OCI-LY7 (cell line): ENCODE data around the gene ARVCF.

Source experiments
- EZH2phosphoT487 ChIP-seq: fragments of 200-600 bp; sonication (generic); IDR thresholded peaks from 2 replicates; pipeline ENCODE4 v1.6.1; 2018; ENCODE audit warnings: low read depth, borderline replicate concordance, mild to moderate bottlenecking, mixed run types, antibody characterized with exemption, low read length, moderate library complexity, mixed read lengths
- TF ChIP-seq, protein P1 (sequence below): fragments of 200-600 bp; sonication (generic); conservative IDR thresholded peaks from 2 replicates; pipeline ENCODE4 v1.5.1; 2014; ENCODE audit warnings: mild to moderate bottlenecking, antibody characterized with exemption, low read length, moderate library complexity, mixed read lengths

DNA sequence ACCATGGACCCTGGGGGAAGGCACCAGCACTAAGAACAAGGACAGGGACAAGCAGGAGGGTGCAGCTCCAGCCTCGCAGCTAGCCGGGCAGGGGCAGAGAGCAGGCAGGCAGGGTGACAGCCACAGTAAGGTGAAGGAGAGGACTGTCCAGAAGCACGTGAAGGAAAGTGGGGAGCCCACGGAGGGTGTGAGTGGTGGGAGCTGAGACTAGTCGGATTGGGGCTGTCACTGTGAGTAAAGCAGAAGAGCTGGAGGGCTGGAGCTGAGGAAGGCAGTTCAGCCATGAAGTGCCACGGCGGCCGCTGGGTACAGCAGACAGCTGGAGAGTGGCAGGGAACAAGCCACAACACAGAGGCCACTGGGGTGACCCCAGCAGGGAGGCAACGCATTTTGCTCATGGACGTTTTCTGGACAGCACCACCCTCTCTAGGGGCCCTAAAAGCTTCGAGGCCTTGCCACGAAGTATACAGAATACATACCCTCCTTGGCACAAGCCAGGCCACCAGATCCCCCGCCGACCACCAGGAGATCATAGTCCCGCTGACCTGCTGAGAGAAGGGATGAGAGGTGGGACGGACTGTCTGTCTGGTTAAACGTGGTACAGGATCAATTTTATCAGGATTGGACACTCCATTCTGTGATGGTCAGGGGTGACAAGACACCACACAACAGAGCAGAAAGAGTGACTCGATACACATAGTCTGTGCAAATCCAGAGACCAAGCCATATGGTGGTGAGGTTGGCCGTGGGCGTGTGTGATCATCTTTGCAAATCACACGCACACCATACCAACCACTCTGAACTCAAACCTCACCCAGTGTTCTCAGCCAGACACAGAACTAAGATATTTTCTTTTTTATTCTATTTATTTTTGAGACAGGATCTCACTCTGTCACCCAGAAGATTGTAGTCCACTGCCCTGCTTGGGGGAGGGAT is 85.8 kb downstream of the ARVCF start:
- TF ChIP-seq, protein P1, sequence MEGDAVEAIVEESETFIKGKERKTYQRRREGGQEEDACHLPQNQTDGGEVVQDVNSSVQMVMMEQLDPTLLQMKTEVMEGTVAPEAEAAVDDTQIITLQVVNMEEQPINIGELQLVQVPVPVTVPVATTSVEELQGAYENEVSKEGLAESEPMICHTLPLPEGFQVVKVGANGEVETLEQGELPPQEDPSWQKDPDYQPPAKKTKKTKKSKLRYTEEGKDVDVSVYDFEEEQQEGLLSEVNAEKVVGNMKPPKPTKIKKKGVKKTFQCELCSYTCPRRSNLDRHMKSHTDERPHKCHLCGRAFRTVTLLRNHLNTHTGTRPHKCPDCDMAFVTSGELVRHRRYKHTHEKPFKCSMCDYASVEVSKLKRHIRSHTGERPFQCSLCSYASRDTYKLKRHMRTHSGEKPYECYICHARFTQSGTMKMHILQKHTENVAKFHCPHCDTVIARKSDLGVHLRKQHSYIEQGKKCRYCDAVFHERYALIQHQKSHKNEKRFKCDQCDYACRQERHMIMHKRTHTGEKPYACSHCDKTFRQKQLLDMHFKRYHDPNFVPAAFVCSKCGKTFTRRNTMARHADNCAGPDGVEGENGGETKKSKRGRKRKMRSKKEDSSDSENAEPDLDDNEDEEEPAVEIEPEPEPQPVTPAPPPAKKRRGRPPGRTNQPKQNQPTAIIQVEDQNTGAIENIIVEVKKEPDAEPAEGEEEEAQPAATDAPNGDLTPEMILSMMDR = no peak
- TF ChIP-seq EZH2phosphoT487 = no peak
